Measurements from ENCODE around the gene ACTN1. TPM values are rescaled to one million over a fixed set of nuclear protein-coding genes. Genes with fewer than 3 reads are reported as not detected.

Gene ACTN1
- total and polyA plus RNA-seq, 2 experiments from 2014 or later: 121 to 280 TPM

- DNase-seq (ENCODE audit: low spot score) (peak; percentile 13), ATAC-seq (peak; percentile 21)
- peaks cover 55% of the 10 kb centered on the region for H3K36me3 Mint-ChIP-seq (ENCODE audit: low read depth)
Observed at GRCh38 chr14:68924186-68925158, 54.6 kb downstream of the ACTN1 start.

More at GRCh38 chr14:68924186-68925158, 54.6 kb downstream of the ACTN1 start:
- no peaks in the 10 kb centered on the region; the same call in 1 of the 3 replicates for H3K9me3 Mint-ChIP-seq
- H3K27ac Mint-ChIP-seq: peak overlapping the region; percentile 90
- no peaks in the 10 kb centered on the region for H3K27me3 ChIP-seq (ENCODE audit: insufficient read depth)
- peak overlapping the region; percentile 65; the same call in 1 of the 2 replicates for H3K27ac ChIP-seq (ENCODE audit: low read depth)
- H3K4me3 ChIP-seq: no peak overlapping the region
- no peaks in the 10 kb centered on the region for H3K9me2 ChIP-seq (ENCODE audit: insufficient read depth)
- H3K4me1 Mint-ChIP-seq: peaks cover 42% of the 10 kb centered on the region
- no peak overlapping the region for H3K4me3 Mint-ChIP-seq
- peaks cover 13% of the 10 kb centered on the region for H3K27me3 Mint-ChIP-seq (ENCODE audit: insufficient read depth, low read depth, poor library complexity)
- TF ChIP-seq ZNF331 (CRISPR knock-in tag; IDR thresholded peaks at IDR 0.05; ENCODE audit: low read depth) (no peak), JUNB (IDR thresholded peaks at IDR 0.05; ENCODE audit: unreplicated experiment) (no peak), EZH2 (IDR thresholded peaks at IDR 0.05; ENCODE audit: low read depth, unreplicated experiment) (no peak), CTCF (conservative IDR thresholded peaks at IDR 0.05; ENCODE audit: low read depth in 2 of 2) (no peak), NANOG (IDR thresholded peaks at IDR 0.05; ENCODE audit: borderline replicate concordance) (no peak), ZNF462 (CRISPR knock-in tag; IDR thresholded peaks at IDR 0.05) (no peak), STAT1 (IDR thresholded peaks at IDR 0.05; ENCODE audit: unreplicated experiment) (no peak), ZNF114 (CRISPR knock-in tag; IDR thresholded peaks at IDR 0.05) (no peak), POLR2AphosphoS5 (IDR thresholded peaks at IDR 0.05; ENCODE audit: low read depth) (no peak), CREB1 (CRISPR knock-in tag; IDR thresholded peaks at IDR 0.05; ENCODE audit: low read depth) (no peak)
- TF ChIP-seq, protein P1, sequence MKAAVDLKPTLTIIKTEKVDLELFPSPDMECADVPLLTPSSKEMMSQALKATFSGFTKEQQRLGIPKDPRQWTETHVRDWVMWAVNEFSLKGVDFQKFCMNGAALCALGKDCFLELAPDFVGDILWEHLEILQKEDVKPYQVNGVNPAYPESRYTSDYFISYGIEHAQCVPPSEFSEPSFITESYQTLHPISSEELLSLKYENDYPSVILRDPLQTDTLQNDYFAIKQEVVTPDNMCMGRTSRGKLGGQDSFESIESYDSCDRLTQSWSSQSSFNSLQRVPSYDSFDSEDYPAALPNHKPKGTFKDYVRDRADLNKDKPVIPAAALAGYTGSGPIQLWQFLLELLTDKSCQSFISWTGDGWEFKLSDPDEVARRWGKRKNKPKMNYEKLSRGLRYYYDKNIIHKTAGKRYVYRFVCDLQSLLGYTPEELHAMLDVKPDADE (IDR thresholded peaks at IDR 0.05): no peak
- TF ChIP-seq, protein P2, sequence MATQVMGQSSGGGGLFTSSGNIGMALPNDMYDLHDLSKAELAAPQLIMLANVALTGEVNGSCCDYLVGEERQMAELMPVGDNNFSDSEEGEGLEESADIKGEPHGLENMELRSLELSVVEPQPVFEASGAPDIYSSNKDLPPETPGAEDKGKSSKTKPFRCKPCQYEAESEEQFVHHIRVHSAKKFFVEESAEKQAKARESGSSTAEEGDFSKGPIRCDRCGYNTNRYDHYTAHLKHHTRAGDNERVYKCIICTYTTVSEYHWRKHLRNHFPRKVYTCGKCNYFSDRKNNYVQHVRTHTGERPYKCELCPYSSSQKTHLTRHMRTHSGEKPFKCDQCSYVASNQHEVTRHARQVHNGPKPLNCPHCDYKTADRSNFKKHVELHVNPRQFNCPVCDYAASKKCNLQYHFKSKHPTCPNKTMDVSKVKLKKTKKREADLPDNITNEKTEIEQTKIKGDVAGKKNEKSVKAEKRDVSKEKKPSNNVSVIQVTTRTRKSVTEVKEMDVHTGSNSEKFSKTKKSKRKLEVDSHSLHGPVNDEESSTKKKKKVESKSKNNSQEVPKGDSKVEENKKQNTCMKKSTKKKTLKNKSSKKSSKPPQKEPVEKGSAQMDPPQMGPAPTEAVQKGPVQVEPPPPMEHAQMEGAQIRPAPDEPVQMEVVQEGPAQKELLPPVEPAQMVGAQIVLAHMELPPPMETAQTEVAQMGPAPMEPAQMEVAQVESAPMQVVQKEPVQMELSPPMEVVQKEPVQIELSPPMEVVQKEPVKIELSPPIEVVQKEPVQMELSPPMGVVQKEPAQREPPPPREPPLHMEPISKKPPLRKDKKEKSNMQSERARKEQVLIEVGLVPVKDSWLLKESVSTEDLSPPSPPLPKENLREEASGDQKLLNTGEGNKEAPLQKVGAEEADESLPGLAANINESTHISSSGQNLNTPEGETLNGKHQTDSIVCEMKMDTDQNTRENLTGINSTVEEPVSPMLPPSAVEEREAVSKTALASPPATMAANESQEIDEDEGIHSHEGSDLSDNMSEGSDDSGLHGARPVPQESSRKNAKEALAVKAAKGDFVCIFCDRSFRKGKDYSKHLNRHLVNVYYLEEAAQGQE (IDR thresholded peaks at IDR 0.05; ENCODE audit: unreplicated experiment): no peak
- H3F3A ChIP-seq (replicated peaks; ENCODE audit: low read depth): no peaks in the 10 kb centered on the region
- no peak overlapping the region for H3K4me2 ChIP-seq
- H3K79me2 ChIP-seq (replicated peaks; ENCODE audit: insufficient read depth): peaks cover 69% of the 10 kb centered on the region
- H4K20me1 ChIP-seq (replicated peaks; ENCODE audit: insufficient read depth): peaks cover 29% of the 10 kb centered on the region; the same call in 1 of the 2 replicates
- H2AFZ ChIP-seq: no peak overlapping the region
- H3K36me3 ChIP-seq (ENCODE audit: insufficient read depth): no peaks in the 10 kb centered on the region
- H3K4me1 ChIP-seq (ENCODE audit: insufficient read depth): peaks cover 19% of the 10 kb centered on the region; the same call in 1 of the 2 replicates
